GM12891 (cell line): ENCODE data around the gene CAMK1D.

Source experiments
- PAX5 ChIP-seq: IDR thresholded peaks from 2 replicates; pipeline ENCODE4 v1.6.1; 2011; ENCODE audit warnings: low read length, moderate library complexity, mild to moderate bottlenecking; ENCODE audit not compliant: insufficient read depth, severe bottlenecking
- POLR2A ChIP-seq: IDR thresholded peaks from 2 replicates; pipeline ENCODE4 v1.6.1; 2011; ENCODE audit warnings: low read depth, low read length, control low read depth
- POLR2AphosphoS5 ChIP-seq: IDR thresholded peaks from 2 replicates; pipeline ENCODE4 v1.6.1; 2011; ENCODE audit warnings: low read depth, low read length, control low read depth
- SPI1 ChIP-seq: IDR thresholded peaks from 2 replicates; pipeline ENCODE4 v1.6.1; 2011; ENCODE audit warnings: low read depth, low read length, control low read depth
- TAF1 ChIP-seq: IDR thresholded peaks from 2 replicates; pipeline ENCODE4 v1.6.1; 2011; ENCODE audit warnings: low read depth, low read length, control low read depth

DNA sequence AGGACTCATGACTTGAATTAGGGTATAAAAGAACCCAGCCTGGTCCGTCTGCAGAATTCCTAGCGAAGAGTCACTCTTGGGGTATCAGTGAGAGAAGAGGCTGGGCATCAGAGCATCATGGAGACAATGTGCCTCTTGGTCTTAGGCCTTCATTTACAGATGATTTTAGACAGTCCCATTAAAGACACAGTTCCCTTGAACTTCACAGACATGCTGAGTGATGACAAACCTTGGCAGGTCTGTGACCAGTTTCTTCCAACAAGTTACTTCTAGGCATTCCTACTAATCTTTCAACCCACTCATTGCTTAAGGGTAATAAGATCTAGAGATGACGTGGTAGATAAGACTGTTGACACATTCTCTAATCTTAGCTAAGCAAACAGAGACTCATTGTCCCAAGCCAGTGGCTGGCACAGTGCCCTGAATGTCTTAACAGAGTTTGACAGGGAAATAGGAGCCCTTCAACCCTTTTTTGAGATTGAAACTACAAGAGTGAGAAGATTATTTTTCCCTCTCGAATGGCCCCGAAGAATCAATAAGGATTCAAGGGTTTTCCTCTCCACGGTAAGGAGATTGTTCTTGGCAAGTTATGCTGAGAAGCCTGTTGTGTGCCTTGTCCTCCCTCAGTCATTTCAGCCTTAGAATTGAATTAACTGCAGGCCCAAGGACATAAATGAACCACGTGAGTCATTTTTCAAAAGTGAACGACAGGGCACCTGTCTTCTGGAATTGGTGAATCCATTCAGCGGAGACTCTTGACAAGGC is 371.1 kb downstream of the CAMK1D start:
- TF ChIP-seq TAF1 = no peak
- TF ChIP-seq POLR2A = no peak
- no peak for TF ChIP-seq POLR2AphosphoS5
- TF ChIP-seq PAX5 = no peak
- TF ChIP-seq SPI1 = no peak
